Esophagus squamous epithelium (tissue), 4 donors: ENCODE data around the gene SPRED3.

Experiments used
- CTCF ChIP-seq, 6 experiments: fragments of 450-650 bp in 4 of 6; fragments of 200-600 bp in 2 of 6; sonication (generic) in 2 of 6; IDR thresholded peaks; one replicate each; pipeline ENCODE4 v1.5.1; 2016 to 2019; ENCODE audit warnings: antibody characterized with exemption in 6 of 6, mild to moderate bottlenecking in 4 of 6, moderate library complexity in 4 of 6
- POLR2A ChIP-seq, 4 donors: fragments of 450-650 bp; IDR thresholded peaks; one replicate each; pipeline ENCODE4 v1.6.1; 2017; ENCODE audit warnings: antibody characterized with exemption in 4 of 4, mild to moderate bottlenecking in 4 of 4, moderate library complexity in 3 of 4

GRCh38 chr19:38387550-38388348 is 748 bp upstream of the SPRED3 start, which contains the start of gene GGN:
- TF ChIP-seq POLR2A (IDR thresholded peaks at IDR 0.05) (peak in 1 of 4 donors; percentile 43), CTCF (IDR thresholded peaks at IDR 0.05) (peak in 1 of 6 experiments; percentile 7)
